COLO668 (cell line): ENCODE results near the gene CLCNKA.
"Not testable (repeated sequence)": the region's sequence is repeated elsewhere in the genome, so short reads cannot be mapped to it uniquely, and the experiment has no call there.

Experiments
- DNase-seq: peaks from one replicate; lab custom pipeline; 2025; ENCODE audit not compliant: unreplicated experiment; lab: John Stamatoyannopoulos, UW

CLCNKA gene

DNA sequence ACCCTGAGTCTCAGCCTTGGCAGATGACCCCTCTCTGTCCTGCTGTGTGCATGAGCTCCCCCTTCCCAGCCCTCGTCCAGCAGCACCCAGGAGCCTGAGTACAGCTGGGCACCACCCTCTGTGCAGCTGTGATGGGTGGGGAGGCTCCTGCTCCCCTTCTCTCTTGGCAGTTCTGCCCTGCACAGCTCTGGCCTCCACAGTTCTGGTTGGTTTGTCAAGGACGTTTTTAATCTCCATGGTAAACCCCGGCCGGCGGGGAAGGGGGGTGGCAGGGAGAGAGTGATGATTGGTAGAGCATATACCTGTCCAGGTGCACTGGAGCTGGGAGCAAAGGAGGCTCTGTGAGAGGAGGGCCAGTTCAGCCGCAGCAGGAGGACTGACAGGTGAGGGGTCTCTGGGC lies at the start of gene CLCNKA:
Gene CLCNKA, plus strand, starts transcription at position 356 of the 400 bp plus-strand sequence. CDS start 584 bp downstream, outside the sequence.
- no peak for DNase-seq

- DNase-seq, result no peak
Measured at GRCh38 chr1:15972409-15972808, 49.4 kb upstream of the CLCNKA start.

GRCh38 chr1:15973772-15974171 lies 48.1 kb upstream of the CLCNKA start:
- no peak for DNase-seq

DNA sequence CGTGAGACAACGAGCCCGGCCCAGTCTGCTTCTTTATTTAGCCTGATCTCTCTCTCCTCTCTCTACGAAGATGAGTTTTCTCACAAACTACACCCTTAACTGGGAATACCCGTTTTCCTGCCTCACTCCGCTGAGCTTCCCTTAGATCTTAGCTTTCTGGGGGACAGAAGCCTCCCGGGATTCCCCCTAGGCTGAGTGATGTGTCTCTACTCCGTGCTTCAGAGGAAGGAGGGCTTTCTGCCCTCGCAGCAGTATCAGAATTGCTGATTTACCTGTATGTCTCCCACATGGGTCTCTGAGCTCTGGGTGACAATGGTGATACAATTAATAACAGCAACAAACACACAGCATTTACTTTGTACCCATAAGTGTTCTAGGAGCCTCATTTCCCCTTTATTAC lies 47.0 kb upstream of the CLCNKA start:
- no peak for DNase-seq

- peak; percentile 73 for DNase-seq
Measured at GRCh38 chr1:15975358-15975804, 46.5 kb upstream of the CLCNKA start.

DNA sequence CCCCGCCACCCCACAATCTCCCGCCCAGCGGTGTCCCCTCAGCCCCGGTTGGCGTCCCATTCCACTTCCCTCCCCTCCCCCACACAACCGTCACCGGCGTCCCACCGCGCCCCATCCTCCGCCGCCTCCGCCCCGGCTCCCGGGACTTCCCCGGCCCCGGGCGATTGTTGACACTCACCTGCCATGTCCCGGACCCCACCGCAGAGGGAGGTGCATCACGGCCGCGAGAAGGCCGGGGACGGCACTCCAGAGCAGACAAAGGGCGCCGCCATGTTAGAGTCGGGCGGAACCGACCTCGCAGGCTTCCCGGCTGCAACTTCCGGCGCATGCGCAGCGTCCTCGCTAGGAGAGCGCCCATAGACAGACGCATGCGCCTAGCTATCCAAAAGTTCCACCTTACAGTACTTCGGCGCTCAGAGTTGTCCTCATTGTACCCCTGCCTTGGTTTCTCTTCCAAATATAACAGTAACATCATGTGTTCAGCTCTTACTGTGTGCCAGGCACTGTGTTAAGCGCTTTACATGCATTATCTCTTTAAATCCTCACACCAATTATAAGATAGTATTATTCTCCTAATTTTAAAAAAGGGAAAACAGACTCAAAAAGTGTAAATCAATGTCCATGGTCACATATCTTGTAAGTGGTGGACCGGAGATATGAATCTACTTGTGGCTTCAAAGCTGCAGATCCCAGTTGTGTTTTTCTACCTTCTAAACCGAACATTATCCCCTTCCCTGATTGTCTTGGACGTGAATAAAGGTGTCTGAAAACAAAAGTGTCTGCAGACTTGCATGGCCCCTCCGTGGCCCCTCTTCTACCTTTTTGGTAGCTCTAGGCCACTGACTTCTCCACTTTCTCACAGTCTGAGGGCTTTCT lies 45.8 kb upstream of the CLCNKA start, which contains the start of gene ZBTB17:
Gene ZBTB17, minus strand, starts transcription at position 297 of the 876 bp plus-strand sequence. CDS start 27,606 bp downstream, outside the sequence.
- DNase-seq, result peak; percentile 99

- not testable (repeated sequence) for DNase-seq
Measured at GRCh38 chr1:15977947-15978346, 43.9 kb upstream of the CLCNKA start.

- no peak for DNase-seq
Measured at GRCh38 chr1:15981679-15982078, 40.2 kb upstream of the CLCNKA start.

DNA sequence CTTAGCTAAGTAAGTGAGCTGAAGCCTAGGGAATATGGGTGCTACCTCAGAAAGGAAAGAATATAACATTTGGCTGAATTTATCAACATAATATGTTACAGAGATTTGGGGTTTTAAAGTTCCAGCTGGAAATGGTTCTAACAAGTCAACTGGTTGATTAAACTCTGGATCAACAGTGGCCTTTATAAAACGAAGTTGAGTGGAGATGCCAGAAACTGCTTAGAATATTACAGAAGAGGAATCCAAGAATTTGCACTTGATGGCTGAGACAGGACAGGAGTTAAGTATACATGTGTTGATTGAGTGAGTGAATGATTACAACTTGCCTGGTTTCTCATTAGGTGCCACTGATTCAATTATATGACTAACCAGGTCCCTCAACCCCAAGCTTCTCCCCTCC lies 38.6 kb upstream of the CLCNKA start:
- no peak for DNase-seq

- no peak for DNase-seq
Measured at GRCh38 chr1:15985611-15986297, 36.1 kb upstream of the CLCNKA start.

DNA sequence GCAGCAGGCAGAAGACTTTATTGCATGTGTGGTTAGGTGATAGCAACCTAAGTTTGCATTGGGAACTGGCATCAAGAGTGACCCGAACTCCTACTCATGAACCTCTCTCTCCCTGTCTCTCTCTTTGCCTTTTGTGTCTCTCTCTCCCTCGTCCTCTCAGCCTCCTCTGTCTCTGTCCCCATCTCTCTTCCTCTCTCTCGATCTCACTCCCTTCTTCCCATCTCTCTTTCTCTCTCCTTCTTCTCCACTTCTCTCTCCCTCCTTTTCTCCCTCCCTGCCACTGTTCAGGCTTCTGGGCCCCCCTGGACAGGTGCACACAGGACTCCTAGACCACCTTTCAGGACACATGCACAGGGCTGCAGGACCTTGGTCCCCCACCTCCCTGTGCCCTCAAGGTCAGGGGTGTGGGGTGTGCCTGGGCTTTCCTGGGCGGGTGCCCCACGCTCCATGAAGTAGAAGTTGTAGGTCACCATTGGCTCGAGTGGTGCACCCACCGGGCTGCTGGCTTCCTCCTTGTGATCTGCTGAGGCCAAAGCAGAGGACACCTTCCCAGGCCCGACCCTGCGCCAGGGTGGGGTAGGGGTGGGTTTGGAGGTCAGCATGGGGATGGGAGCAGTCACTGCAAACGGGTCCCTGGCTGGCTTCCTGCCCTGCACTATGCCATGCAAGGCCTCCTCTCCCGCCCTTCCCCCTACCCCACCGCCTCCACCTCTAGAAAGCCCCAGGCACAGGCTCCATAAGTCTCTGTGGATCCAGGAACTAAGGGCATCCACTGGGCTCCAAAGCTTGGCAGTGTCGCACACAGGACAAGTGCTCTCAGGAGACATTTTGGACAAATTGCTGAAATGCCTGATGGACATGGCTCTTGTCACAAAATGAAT lies 32.7 kb upstream of the CLCNKA start:
- no peak for DNase-seq

GRCh38 chr1:15989776-15990175 lies 32.1 kb upstream of the CLCNKA start:
- no peak for DNase-seq

GRCh38 chr1:15991427-15992186 lies 30.2 kb upstream of the CLCNKA start:
- no peak for DNase-seq

- no peak for DNase-seq
Measured at GRCh38 chr1:15992187-15992553, 29.7 kb upstream of the CLCNKA start.

- DNase-seq, result no peak
Measured at GRCh38 chr1:15992582-15993500, 29.0 kb upstream of the CLCNKA start.

GRCh38 chr1:15993666-15994065 lies 28.2 kb upstream of the CLCNKA start:
- DNase-seq, result no peak

DNA sequence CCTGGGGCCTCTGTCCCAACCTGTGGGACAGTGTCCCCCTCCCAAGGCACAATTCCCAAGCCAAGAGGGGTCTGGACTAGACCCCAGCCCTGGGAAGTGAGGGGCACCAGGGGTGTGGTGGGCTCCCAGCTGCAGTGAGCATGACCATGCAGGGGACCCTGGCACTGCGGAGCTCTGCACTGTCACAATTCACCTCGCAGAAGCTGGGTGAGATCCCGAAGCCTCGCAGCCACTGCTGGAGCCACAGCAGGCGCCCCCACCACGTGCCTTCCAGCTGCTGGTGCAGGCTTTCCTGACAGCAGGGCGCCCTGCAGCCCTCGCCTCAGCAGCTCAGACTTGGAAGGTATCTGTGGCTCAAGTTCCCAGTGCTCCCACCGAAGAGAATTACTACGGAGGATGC lies 27.8 kb upstream of the CLCNKA start:
- DNase-seq, result no peak

GRCh38 chr1:15994590-15995351 lies 27.1 kb upstream of the CLCNKA start:
- peak; percentile 45 for DNase-seq
